Heart left ventricle (tissue), 13 donors: ENCODE data around the gene ISCU.

Experiments used
- POLR2A ChIP-seq, 2 donors: fragments of 450-650 bp; IDR thresholded peaks; one replicate each; pipeline ENCODE4 v1.6.1; 2017; ENCODE audit warnings: antibody characterized with exemption in 2 of 2, mild to moderate bottlenecking in 2 of 2, moderate library complexity in 2 of 2
- TF ChIP-seq, protein P1 (sequence below), 12 donors: fragments of 200-600 bp; sonication (generic) in 4 of 12; IDR thresholded peaks; one replicate each; pipeline versions ENCODE4 v1.5.0 to v1.8.0; 2018 to 2022; ENCODE audit warnings: antibody characterized with exemption in 12 of 12, mild to moderate bottlenecking in 5 of 12
- donor health status: ischemic (EF 13 %, LVEDD 7.1; RV severe dilation, severe dysfunction).
- donor health status: DM: no; HTN: yes; CAD: no.
- donor health status: DM: no; HTN: no; CAD: no.
- donor health status: ischemic (EF 25% LVEDD 6.9; RV normal size, moderate dysfunction).
- donor health status: ischemic (EF 25% LVEDD 5.7; RV mildly dilated, moderate dysfunction).
- donor health status: ischemic (EF 35%, LVEDD 5.7; RV mildly dilated, moderate dysfunction).
- donor health status: nonischemic (EF 11% LVEDD 7.7; RV severe dilation, severe dysfunction).
- donor health status: DM: yes; HTN: yes; CAD: no.
- donor health status: PGD.
- donor health status: ischemic (EF 29% LVEDD 5.4; RV normal size, mild dysfunction).
- donor health status: nonischemic (EF 23%, LVEDD 6.1; RV moderate dilation, normal function).

DNA sequence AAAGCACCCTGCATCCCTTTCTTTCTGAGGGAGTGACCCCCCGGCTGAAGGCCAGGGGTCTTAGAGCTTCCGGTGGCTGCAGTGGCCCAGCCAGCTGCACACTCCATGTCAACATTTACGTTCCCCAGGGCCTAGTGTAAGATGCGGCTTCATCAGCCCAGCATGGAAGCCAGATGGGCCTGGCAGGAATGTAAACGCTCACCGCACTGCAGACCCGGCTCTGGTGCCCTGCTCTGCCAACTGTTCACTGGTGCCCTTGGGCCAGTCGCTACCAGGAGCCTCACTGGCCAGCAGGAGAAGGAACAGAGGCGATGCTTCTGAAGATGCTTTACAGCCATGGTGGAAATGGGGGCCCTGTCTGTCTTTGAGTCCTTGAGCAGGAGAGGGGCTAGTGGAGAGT is 44.1 kb downstream of the ISCU start:
- TF ChIP-seq, protein P1, sequence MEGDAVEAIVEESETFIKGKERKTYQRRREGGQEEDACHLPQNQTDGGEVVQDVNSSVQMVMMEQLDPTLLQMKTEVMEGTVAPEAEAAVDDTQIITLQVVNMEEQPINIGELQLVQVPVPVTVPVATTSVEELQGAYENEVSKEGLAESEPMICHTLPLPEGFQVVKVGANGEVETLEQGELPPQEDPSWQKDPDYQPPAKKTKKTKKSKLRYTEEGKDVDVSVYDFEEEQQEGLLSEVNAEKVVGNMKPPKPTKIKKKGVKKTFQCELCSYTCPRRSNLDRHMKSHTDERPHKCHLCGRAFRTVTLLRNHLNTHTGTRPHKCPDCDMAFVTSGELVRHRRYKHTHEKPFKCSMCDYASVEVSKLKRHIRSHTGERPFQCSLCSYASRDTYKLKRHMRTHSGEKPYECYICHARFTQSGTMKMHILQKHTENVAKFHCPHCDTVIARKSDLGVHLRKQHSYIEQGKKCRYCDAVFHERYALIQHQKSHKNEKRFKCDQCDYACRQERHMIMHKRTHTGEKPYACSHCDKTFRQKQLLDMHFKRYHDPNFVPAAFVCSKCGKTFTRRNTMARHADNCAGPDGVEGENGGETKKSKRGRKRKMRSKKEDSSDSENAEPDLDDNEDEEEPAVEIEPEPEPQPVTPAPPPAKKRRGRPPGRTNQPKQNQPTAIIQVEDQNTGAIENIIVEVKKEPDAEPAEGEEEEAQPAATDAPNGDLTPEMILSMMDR (IDR thresholded peaks at IDR 0.05), result no peak
- no peak for TF ChIP-seq POLR2A (IDR thresholded peaks at IDR 0.05)
